ENCODE results near the gene PEX11B.

GRCh38 chr1:145892486-145893087 lies 25.9 kb downstream of the PEX11B start:
- TF ChIP-seq CTCF (IDR thresholded peaks at IDR 0.05; ENCODE audit: extremely low read depth in 1 of 2, insufficient read depth in 1 of 2, low read depth in 1 of 2, low read length in 2 of 2), result no peak
- no peak for TF ChIP-seq JUN (IDR thresholded peaks at IDR 0.05; ENCODE audit: borderline replicate concordance, insufficient read depth, insufficient read length, low read depth)
- no peak for TF ChIP-seq POLR2A (IDR thresholded peaks at IDR 0.05; ENCODE audit: low read depth, low read length)
- no peak for TF ChIP-seq MAX (IDR thresholded peaks at IDR 0.05; ENCODE audit: insufficient read depth, insufficient read length)
- TF ChIP-seq MYC (IDR thresholded peaks at IDR 0.05; ENCODE audit: low read depth, low read length), result no peak
- no peak for TF ChIP-seq EZH2 (IDR thresholded peaks at IDR 0.05; ENCODE audit: borderline replicate concordance, low read depth, low read length, severe bottlenecking)

All from endothelial cell of umbilical vein (primary cell).